ENCODE results near the gene TIMP4.

TIMP4 gene

DNA sequence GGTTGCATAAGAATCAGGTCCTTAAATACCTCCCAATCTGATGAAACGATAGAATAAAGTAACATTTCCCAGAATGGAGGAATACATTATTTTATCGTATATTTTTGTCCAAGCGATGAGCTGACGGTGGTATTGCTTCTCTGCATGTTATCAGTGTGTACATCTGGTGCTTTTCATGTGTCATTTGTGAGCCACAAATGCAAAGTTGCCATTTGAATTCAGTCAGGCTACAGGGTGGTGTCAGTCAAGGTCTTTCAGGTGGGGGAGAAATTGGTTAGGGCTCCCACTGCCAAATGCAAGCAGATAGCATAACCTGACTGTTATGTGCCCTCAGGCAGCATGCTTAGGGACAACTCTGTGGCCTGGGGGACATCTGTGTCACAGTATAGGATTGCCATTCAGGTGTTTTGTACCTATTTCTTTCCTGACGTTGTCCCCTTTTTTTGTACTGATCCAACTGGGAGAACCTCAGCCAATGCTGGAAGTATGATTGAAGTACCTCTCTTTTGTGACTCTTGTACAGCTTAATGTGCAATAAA lies 26.5 kb upstream of the TIMP4 start:
- DNase-seq: no peak

DNA sequence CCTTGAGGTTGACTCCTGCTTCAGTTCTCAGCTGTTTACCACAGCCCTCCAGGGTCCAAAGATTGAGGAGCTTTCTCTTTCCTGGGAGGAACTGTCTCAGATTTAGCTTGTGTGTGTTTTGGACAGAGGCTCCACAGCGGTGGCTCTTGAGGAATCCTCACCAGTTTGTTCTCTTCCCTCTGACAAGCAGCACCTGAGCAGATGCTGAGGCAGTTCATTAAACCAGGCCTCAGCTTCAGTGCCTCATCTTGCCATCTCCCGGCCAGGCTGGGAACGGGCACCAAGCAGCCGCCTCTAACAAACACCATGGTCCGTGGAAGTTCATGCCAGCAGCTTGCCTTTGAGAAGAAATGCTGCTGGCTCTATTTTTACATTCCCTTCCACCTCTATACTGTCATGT lies 25.8 kb upstream of the TIMP4 start:
- DNase-seq: no peak

- DNase-seq: no peak
These were observed 24.2 kb upstream of the TIMP4 start for GRCh38 chr3:12182687-12183441.

- no peak for DNase-seq
These were observed 23.1 kb upstream of the TIMP4 start for GRCh38 chr3:12181806-12182205.

DNA sequence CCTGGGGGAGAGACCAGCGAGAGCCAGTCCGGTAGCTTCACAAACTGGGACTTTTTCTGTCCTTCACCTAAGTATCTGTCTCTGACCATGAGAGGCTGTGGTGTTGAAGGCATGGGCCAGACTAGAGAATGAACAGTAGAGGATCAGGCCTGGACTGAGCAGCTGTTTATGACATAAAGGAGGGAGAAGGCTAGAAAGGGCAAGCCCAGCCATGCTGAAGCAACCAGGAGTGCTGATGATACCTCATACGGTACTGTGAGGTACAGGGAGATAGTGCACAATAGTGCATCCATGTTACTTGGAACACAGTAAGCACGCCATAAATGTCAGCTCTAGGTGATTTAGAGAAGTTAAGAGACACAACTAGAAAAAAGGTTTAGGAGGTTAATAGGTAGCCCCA lies 22.6 kb upstream of the TIMP4 start:
- no peak for DNase-seq

DNA sequence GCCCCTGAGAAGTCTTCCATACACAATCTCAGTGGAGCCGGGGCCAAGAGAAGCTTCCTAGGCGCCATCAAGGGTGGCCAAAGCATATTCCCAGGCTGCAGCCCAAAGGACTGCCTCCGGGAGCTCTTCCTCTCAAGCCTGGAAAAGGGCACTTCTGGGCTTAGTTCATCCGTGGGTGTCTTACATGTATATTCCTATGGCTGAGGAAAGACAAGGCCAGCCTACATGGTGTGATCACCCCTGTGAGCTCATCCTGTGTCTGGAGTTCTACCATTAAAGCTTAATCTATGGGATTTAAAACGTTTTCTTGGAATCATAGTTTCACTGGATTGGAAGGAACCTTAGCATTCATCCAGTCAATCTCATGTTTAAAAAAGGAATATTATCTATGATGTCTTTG lies 21.9 kb upstream of the TIMP4 start:
- no peak for DNase-seq

DNA sequence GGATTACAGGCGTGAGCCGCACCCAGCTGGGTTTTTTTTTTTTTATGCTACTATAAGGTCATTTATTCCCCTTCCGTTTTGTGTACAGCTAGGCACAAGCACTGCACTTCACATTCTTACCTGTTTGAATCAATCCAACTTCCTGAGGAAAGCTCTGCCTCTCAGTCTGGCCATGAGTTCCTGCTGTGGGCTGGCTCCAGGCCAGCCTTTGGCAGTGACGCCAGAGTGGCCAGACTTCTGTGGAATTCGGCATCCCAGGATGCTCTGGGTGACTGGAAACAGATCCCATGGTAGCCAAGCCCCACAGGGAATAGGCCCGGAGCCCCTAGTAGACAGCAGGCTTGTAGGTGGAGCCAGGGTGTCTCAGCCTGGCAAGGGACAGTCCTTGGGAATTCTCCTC lies 21.5 kb upstream of the TIMP4 start:
- no peak for DNase-seq

DNA sequence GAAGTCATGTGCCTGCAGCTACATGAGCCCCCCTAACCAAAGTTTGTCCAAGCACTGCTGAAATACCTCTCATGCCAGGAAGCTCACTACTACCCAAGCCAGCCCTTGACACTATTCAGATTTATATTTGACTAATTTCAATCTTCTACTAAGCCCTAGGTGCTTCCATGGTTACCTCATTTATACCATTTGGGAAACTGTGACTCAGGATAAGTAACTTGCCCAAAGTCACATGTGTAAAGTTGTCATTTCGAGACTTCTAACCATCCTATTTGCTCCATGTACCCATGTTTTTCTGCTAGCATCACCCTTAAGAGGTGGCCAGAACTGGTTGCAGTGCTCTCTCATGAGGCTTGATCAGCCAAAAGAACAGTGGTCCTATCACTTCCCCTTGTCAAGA lies 20.7 kb upstream of the TIMP4 start:
- no peak for DNase-seq

- DNase-seq: no peak
These were observed 19.5 kb upstream of the TIMP4 start for GRCh38 chr3:12178091-12178820.

DNA sequence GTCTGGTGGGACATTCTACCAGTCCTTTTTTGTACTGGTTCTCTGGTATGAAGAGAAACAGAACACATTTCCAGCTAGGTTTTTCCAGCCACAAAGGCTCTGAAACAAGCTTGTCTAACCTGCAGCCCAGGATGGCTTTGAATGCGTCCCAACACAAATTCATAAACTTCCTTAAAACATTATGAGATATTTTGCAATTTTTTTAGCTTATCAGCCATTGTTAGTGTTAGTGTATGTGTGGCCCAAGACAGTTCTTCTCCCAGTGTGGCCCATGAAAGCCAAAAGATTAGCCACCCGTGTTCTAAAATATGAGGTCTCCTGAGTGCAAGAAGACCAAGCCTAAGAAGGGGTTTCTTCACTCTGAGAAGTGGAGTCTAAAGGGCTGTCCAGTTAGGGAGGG lies 18.4 kb upstream of the TIMP4 start:
- no peak for DNase-seq

DNA sequence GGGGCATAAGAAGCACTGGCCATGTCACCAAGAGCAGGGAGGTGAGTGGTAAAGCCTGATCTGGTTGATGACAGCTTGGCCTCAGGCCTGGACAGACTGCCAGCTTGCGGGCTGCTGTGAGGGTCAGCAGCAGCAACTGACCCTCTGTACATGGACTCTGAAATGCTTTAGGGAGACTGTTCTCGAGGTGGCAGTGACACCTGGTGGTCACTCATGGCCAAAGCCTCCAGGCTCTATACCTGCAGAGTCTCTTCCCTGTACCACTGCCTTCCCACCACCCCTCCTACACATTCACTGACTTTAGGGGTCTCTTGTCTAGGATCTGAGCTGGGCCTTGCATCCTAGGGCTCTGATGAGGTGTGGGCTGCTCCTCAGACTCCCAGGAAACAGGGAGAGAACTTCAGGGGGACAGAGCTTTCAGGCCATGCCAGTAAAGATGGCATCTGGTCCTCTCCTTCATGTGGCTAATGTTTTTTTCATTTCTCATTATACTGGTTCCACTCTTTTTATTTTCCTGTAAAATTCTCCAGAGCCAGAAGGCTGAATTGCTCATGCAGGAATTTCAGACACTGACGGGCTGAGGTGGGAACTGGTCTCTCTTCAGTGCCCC lies 17.2 kb upstream of the TIMP4 start:
- no peak for DNase-seq

GRCh38 chr3:12175137-12175593 lies 16.5 kb upstream of the TIMP4 start:
- DNase-seq: no peak

GRCh38 chr3:12170207-12170606 lies 11.5 kb upstream of the TIMP4 start:
- DNase-seq: no peak

- no peak for DNase-seq
These were observed 7.2 kb upstream of the TIMP4 start for GRCh38 chr3:12165909-12166308.

- DNase-seq: no peak
These were observed 502 bp upstream of the TIMP4 start for GRCh38 chr3:12159227-12159601.

- DNase-seq: no peak
These were observed 1.7 kb downstream of the TIMP4 start for GRCh38 chr3:12157026-12157425.

GRCh38 chr3:12155828-12156227 lies 2.9 kb downstream of the TIMP4 start:
- DNase-seq: no peak

GRCh38 chr3:12155264-12155663 lies 3.4 kb downstream of the TIMP4 start:
- no peak for DNase-seq

DNA sequence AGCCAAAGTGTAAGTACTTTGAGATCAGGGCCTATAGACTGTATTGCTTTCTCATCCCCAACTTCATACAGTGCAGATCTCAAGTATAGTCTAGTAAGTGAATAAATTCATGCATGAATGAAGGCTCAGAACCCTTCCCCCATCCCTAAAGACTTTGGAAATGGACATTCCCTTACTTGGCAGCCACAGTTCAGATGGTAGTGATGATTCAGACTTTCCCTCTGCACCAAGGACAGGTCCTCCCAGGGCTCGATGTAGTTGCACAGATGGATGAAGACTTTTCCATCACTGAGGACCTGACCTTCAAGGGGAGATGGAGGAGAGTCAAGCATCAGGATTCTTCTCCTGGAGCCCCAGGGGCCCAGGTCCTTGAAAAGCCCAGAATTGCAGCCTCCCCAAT lies 4.6 kb downstream of the TIMP4 start:
- DNase-seq: no peak

- DNase-seq: no peak
These were observed 8.6 kb downstream of the TIMP4 start for GRCh38 chr3:12150112-12150511.

DNA sequence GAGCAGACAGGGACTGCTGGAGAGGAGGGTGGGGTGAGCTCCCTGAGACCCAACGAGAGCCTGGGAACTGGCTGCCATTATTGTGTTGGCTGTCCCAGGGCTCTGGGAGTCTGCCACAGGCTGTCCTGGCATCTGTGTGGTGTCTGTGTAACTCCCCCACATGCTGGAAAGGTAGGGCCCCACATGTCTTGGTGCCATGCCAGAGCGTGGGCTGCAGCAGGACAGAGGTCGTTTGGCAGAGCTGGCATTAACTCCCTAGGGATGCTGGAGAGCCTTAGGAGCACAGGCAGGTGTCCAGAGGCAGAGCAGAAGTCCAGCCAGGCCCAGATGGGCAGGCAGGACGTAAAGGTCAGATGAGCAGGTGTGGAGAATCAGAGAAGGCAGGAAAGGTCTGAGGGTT lies 9.7 kb downstream of the TIMP4 start:
- DNase-seq: no peak

GRCh38 chr3:12148183-12148940 lies 10.3 kb downstream of the TIMP4 start:
- DNase-seq: no peak

Measured in SHP77 treated with DMSO at 0.1 percent for 48 hours (cell line).